Neutrophil (primary cell): Measurements from ENCODE around the gene IFNA16.
"Not testable (repeated sequence)": the region's sequence is repeated elsewhere in the genome, so short reads cannot be mapped to it uniquely, and the experiment has no call there.

ENCODE experiments used
- H3K27ac ChIP-seq: fragments of 200-600 bp; sonication (generic); 2 replicates; pipeline ENCODE4 v1.5.1; 2016; ENCODE audit warnings: mild to moderate bottlenecking, moderate library complexity
- H3K27me3 ChIP-seq: fragments of 200-600 bp; sonication (generic); 2 replicates; pipeline ENCODE4 v1.6.0; 2016; ENCODE audit warnings: mild to moderate bottlenecking
- H3K36me3 ChIP-seq: fragments of 200-600 bp; sonication (generic); 2 replicates; pipeline ENCODE4 v1.5.1; 2017
- H3K4me1 ChIP-seq, 2 experiments: fragments of 200-600 bp in 1 of 2; sonication (generic) in 1 of 2; 1 replicate in 1 of 2; 2 replicates in 1 of 2; pipeline versions ENCODE4 v1.5.1 to v1.6.1; 2013 to 2016; ENCODE audit warnings: low read depth in 1 of 2, low read length in 1 of 2, mild to moderate bottlenecking in 1 of 2, moderate library complexity in 1 of 2; ENCODE audit not compliant: control insufficient read depth in 1 of 2, insufficient read depth in 1 of 2
- H3K4me3 ChIP-seq, 2 experiments: fragments of 200-600 bp in 1 of 2; sonication (generic) in 1 of 2; 1 replicate in 1 of 2; 2 replicates in 1 of 2; pipeline ENCODE4 v1.5.1; 2013 to 2016; ENCODE audit warnings: low read depth in 1 of 2, low read length in 1 of 2, mild to moderate bottlenecking in 1 of 2, moderate library complexity in 1 of 2
- H3K9me3 ChIP-seq: fragments of 200-600 bp; sonication (generic); 2 replicates; pipeline ENCODE4 v1.5.1; 2016
- TF ChIP-seq, protein P1 (sequence below): fragments of 200-600 bp; sonication (generic); IDR thresholded peaks from 2 replicates; pipeline ENCODE4 v1.5.1; 2016; ENCODE audit warnings: antibody characterized with exemption

Gene IFNA16

DNA sequence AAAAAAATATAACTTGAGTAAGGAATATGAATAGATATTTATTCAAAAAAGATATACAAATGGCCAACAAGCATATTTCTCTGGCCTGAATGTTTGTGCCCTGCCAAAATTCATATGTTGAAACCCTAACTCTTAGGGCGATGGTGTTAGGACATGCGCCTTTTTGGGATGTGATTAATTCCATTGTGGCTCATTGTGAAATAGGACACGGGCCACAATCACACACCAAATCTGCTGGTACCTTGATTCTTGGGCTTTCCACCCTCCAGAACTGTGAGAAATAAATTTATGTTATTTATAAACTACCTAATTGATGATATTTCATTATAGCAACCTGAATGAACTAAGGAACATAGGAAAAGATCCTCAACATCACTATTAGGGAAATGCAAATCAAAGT, 45.0 kb downstream of the IFNA16 start:
- Histone ChIP-seq H3K4me1 (no peaks in the 10 kb centered on the region), H3K27ac (no peak overlapping the region), H3K9me3 (no peaks in the 10 kb centered on the region), H3K4me3 (no peak overlapping the region), H3K36me3 (no peaks in the 10 kb centered on the region), H3K27me3 (no peaks in the 10 kb centered on the region)
- TF ChIP-seq, protein P1, sequence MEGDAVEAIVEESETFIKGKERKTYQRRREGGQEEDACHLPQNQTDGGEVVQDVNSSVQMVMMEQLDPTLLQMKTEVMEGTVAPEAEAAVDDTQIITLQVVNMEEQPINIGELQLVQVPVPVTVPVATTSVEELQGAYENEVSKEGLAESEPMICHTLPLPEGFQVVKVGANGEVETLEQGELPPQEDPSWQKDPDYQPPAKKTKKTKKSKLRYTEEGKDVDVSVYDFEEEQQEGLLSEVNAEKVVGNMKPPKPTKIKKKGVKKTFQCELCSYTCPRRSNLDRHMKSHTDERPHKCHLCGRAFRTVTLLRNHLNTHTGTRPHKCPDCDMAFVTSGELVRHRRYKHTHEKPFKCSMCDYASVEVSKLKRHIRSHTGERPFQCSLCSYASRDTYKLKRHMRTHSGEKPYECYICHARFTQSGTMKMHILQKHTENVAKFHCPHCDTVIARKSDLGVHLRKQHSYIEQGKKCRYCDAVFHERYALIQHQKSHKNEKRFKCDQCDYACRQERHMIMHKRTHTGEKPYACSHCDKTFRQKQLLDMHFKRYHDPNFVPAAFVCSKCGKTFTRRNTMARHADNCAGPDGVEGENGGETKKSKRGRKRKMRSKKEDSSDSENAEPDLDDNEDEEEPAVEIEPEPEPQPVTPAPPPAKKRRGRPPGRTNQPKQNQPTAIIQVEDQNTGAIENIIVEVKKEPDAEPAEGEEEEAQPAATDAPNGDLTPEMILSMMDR = no peak

DNA sequence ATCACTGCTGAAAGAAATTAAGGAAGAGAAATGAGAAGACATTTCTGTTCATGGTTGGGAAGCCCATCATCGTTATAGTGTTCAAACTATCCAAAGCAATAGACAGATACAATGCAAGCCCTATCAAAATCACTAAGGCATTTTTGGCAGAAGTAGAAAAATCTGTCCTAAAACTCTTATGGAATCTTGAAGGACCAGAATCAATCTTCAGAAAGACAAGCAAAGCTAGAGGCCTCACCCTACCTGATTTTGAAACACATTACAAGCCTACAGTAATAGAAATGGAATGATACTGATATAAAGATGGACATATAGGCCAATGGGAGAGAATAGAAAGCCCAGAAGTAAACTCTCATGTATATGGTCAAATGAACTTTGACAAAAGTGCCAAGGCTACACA, 45.8 kb downstream of the IFNA16 start:
- H3K4me3 ChIP-seq = no peak overlapping the region
- TF ChIP-seq, protein P1 = no peak
- H3K27ac ChIP-seq = no peak overlapping the region
- H3K27me3 ChIP-seq = no peaks in the 10 kb centered on the region
- no peaks in the 10 kb centered on the region for H3K36me3 ChIP-seq
- no peaks in the 10 kb centered on the region for H3K9me3 ChIP-seq
- no peaks in the 10 kb centered on the region for H3K4me1 ChIP-seq

DNA sequence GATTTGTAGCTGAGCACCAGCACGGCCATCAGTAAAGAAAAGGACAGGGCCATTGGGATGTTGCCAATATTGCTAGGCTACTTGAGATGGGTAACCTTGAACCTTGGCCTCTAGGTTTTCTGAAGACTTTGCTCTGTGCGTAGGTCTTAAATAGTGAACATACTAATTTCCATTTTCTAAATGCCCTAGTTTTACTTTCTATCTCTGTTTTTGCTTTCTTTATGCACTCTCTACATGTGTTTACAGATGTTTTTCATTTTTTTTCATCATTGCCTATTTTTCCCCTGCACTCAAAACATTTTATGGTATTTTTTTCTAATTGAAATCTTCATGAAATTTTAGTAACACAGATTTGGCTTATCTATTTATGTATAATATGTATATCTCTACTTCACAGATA, 50.6 kb downstream of the IFNA16 start, which contains the start of gene IFNA21:
TSS of gene IFNA21 (minus strand) at position 101 of the 400 bp plus-strand sequence. CDS start at position 53, 48 bp downstream.
- H3K9me3 ChIP-seq, H3K4me1 ChIP-seq, H3K36me3 ChIP-seq, H3K4me3 ChIP-seq, H3K27me3 ChIP-seq, H3K27ac ChIP-seq: not testable (repeated sequence)
